Stimulated activated CD8-positive, alpha-beta memory T cell treated with anti-CD3 and anti-CD28 coated beads, Interleukin-15, amount 100 ng/mL, for 4 hours (primary cell): ENCODE results near the gene HIVEP1.

ENCODE experiments used
- DNase-seq, 2 donors: peaks; one replicate each; pipeline ENCODE4 v3.0.0-alpha.2; 2020; ENCODE audit warnings: low read depth in 2 of 2

Gene HIVEP1

GRCh38 chr6:12012038-12012557, at the start of gene HIVEP1:
HIVEP1 (plus strand) TSS chr6:12012312; CDS start chr6:12015629, 3,317 bp downstream.
- no peak for DNase-seq

GRCh38 chr6:11963756-11964500, 48.2 kb upstream of the HIVEP1 start:
- no peak for DNase-seq

GRCh38 chr6:11964729-11965335, 47.3 kb upstream of the HIVEP1 start:
- no peak for DNase-seq

DNA sequence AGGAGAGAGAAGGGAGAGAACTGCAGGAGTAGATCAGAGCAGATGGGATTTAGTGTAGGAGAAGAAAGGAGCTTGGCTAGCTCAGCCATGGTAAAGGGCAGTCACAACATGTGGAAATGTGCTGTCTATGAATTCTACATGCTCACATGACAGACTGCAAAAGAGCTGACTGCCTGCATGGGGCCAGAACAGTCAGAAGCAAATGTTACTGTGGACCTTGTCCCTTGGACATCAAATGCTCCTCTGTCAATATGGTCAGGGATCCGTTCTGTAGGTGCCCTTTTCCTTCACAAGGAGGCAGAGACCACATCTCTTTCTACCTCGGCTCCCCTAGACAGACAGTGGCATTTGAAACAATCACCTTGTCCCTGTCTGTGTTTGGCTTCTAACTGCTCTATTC, 46.6 kb upstream of the HIVEP1 start:
- no peak for DNase-seq

- no peak for DNase-seq
Observed at GRCh38 chr6:11968241-11968806, 43.8 kb upstream of the HIVEP1 start.

GRCh38 chr6:11969092-11969491, 43.0 kb upstream of the HIVEP1 start:
- DNase-seq = no peak

DNA sequence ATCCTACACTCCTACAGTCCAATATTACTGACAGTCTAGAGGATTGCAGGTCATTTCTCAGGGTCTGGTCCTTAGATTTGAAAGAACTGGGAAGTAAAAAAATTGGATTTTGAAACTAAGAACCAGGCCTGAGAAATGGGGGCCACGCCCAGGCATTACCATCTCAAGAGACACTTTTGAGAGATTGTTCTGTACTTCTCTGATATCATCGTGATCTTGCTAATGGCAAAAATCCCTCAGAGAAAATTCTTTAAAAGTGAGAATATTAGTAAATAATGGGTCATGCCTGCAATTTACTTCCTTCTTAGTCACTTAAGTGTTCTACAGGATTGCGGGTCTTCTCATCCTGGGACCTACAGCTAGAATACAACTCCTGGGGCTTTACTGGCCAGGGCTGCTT, 42.0 kb upstream of the HIVEP1 start:
- no peak for DNase-seq

DNA sequence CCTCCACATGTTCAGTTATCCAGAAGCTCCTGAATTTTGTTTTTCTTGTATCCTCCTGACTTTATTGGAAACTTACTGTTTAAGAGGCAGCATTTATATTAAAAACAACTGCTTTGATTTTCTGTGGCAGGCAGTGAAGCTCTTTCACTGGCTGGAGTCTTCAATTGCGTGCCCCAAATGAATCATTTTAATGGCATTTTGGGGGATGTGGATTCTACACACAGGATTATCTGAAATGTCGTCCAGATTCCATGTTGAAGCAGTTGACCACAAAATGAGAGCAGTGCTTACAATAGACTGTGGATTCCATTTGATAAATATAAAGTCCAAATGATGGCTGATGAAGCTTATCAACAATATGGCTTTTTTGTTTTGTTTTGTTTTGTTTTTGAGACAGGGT, 41.0 kb upstream of the HIVEP1 start:
- no peak for DNase-seq

DNA sequence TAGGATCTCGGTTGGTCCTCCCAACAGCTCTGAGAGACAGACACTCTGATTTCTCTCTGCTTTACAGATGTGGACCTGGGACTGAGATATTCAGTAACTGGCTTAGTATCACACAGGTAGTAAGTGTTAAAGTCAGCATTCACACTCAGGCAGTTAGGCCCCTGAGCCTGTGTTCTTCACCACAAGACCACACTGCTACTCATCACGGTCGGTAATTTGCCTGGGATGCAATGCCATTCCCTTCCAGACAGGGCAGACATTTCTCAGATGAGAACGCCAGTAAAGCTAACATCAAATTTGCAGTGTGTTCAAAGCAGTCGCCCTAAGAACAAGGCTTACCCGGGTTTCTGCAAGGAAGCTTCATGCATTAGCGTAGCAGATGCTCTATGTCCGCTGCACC, 39.8 kb upstream of the HIVEP1 start:
- DNase-seq = no peak

DNA sequence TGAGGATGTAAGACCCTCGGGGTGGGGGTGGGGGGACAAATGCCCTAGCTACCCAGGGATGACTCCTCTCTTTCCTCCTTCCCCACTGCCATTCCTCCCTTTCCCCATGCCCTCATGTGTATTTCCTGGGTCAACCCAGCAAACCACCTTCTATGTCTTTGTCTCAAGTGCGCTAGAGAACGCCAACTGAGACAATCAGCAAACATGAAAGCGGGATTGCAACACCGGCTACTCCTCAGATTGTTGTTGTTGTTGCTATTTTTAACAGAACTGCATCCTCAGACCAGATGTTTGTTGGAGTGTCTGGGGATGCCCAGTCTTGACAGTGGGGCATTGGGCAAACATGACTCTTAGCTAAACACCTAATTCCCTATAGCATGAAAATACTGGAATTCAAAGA, 39.3 kb upstream of the HIVEP1 start:
- DNase-seq = no peak

GRCh38 chr6:11973238-11973637, 38.9 kb upstream of the HIVEP1 start:
- no peak for DNase-seq

- DNase-seq = no peak
Observed at GRCh38 chr6:11974089-11974488, 38.0 kb upstream of the HIVEP1 start.

DNA sequence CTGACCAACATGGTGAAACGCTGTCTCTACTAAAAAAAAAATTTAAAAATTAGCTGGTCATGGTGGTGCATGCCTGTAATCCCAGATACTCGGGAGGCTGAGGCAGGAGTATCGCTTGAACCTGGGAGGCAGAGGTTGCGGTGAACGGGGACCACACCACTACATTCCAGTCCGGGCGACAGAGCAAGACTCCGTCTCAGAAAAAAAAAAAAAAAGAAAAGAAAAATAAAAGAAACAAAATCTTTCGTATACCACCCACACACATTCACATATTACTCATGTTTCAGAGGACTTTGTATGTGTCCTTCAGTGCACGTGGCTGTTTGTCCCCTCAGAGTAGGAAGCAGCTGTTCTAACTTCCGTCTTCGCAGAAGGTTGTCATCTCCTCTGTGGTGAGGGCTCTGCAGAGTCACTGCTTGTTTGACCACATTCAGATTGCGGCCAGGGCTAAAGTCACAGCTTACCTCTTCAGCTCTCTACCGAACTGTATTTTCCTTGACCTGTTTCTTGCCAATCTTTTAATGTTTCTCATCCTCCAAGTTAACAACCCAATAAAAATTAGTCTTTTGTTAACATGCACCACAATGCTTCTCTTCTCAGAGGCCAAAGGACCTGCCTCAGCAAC, 36.6 kb upstream of the HIVEP1 start:
- peak in 1 of 2 donors; percentile 12 for DNase-seq

DNA sequence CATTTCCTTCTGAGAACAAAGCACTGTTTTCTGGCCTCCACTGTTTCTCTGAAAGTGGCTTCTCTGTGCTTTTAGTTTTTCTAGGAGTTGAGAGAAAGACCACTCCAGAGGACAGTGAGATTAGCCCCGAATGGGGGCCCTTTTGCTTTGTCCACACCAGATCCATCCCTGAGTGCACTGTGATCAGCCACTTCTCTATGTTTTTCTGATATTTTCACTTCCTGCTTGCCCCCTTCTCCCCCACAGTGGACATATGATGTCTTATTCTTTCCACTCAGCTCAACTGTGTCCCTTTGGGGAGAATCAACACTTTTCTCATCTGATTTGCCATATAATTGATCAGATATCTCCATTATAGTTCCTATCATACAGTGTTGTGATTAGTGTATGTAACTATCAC, 35.6 kb upstream of the HIVEP1 start:
- no peak for DNase-seq

DNA sequence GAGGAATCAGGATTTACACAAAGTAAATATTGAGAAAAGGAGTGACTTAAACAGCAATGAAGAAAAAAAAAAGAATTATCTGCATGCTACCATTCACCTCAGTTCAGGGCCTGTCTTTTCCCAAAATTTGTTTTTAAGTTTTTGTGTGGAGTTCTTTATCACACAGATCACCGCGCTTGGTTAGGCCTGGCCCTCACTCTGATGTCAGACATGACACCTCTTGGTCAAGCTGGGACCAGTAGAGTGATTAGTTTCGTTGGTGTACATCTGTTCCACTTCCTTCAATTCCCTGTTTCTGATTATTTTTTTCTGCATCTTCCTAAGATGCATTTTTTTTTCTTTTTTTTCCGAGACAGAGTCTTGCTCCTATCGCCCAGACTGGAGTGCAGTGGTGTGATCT, 34.9 kb upstream of the HIVEP1 start:
- DNase-seq = no peak

- no peak for DNase-seq
Observed at GRCh38 chr6:11977738-11978137, 34.4 kb upstream of the HIVEP1 start.

- no peak for DNase-seq
Observed at GRCh38 chr6:11978169-11978987, 33.7 kb upstream of the HIVEP1 start.

DNA sequence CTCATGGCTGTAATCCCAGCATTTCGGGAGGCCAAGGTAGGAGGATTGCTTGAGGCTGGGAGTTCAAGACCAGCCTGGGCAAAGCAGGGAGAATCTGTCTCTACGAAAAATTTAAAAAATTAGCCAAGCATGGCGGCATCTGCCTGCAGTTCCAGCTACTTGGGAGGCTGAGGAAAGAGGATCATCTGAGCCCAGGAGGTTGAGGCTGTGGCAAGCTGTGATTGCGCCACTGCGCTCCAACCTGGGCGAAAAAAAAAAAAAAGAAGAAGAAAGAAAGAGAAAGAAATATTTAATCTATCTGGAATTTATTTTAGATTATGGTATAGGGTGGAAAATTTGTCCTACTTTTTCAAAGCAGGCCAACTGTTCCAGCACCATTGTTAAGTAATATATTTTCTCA, 32.2 kb upstream of the HIVEP1 start:
- DNase-seq = no peak

- DNase-seq = no peak
Observed at GRCh38 chr6:11983306-11983705, 28.8 kb upstream of the HIVEP1 start.

DNA sequence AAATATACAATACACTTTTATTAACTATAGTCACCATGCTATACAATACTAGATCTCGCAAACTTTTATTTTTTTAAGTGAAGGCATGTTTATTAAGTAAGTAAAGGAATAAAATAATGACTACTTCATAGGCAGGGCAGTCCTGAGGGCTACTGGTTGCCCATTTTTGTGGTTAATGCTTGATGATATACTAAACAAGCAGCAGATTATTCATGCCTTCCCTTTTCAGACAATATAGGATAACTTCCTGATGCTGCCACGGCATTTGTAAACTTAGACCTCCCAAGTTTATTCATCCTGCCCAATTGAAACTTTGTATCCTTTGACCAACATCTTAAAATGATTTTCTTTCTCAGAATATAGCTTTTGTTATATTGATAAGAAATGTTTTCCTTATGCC, 24.7 kb upstream of the HIVEP1 start:
- DNase-seq = no peak

- DNase-seq = no peak
Observed at GRCh38 chr6:11989386-11989785, 22.7 kb upstream of the HIVEP1 start.

- no peak for DNase-seq
Observed at GRCh38 chr6:11992086-11992485, 20.0 kb upstream of the HIVEP1 start.
